ENCODE measurements around the gene AQP3.

- TF ChIP-seq ELF4 (CRISPR knock-in tag; IDR thresholded peaks at IDR 0.05; ENCODE audit: borderline replicate concordance): no peak
- TF ChIP-seq, protein P1, sequence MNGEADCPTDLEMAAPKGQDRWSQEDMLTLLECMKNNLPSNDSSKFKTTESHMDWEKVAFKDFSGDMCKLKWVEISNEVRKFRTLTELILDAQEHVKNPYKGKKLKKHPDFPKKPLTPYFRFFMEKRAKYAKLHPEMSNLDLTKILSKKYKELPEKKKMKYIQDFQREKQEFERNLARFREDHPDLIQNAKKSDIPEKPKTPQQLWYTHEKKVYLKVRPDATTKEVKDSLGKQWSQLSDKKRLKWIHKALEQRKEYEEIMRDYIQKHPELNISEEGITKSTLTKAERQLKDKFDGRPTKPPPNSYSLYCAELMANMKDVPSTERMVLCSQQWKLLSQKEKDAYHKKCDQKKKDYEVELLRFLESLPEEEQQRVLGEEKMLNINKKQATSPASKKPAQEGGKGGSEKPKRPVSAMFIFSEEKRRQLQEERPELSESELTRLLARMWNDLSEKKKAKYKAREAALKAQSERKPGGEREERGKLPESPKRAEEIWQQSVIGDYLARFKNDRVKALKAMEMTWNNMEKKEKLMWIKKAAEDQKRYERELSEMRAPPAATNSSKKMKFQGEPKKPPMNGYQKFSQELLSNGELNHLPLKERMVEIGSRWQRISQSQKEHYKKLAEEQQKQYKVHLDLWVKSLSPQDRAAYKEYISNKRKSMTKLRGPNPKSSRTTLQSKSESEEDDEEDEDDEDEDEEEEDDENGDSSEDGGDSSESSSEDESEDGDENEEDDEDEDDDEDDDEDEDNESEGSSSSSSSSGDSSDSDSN (CRISPR knock-in tag; IDR thresholded peaks at IDR 0.05): no peak
- TF ChIP-seq TP53 (CRISPR knock-in tag; conservative IDR thresholded peaks at IDR 0.05): no peak
- no peak for TF ChIP-seq ZNF556 (CRISPR knock-in tag; IDR thresholded peaks at IDR 0.05; ENCODE audit: borderline replicate concordance)
- TF ChIP-seq ZNF124 (CRISPR knock-in tag; IDR thresholded peaks at IDR 0.05): no peak
- no peak for TF ChIP-seq NR3C1 (CRISPR knock-in tag; IDR thresholded peaks at IDR 0.05)
- no peak for TF ChIP-seq CTCF (CRISPR knock-in tag; IDR thresholded peaks at IDR 0.05)
- TF ChIP-seq ZNF180 (CRISPR knock-in tag; IDR thresholded peaks at IDR 0.05; ENCODE audit: borderline replicate concordance, low read depth): no peak
- no peak for TF ChIP-seq JUNB (CRISPR knock-in tag; IDR thresholded peaks at IDR 0.05; ENCODE audit: borderline replicate concordance)
Measured at GRCh38 chr9:33437205-33437604, 10.2 kb downstream of the AQP3 start.

Measured in HepG2 (cell line).